Panc1 (cell line): ENCODE measurements around the gene NCKAP5. TPM values are rescaled to one million over a fixed set of nuclear protein-coding genes. Genes with fewer than 3 reads are reported as not detected.

Experiments used
- ATAC-seq: fragments of 200-7000 bp; cut with Tn5 transposase; 2 replicates; pipeline ENCODE4 v1.9.1; 2020; ENCODE audit warnings: mild to moderate bottlenecking, moderate library complexity
- BruUV-seq: library from RNA; stranded (reverse); fragments of 400-500 nt; replicated peaks from 2 replicates; lab custom pipeline; 2021; lab: Mats Ljungman, UMichigan
- CTCF ChIA-PET: fragments of 300-600 bp; sonication (Branson Sonifier 250); formaldehyde crosslinking; loops from one replicate; lab custom pipeline; 2022; ENCODE audit warnings: antibody characterized with exemption; lab: Charles Lee
- POLR2A ChIA-PET: fragments of 300-600 bp; sonication (Branson Sonifier 250); formaldehyde crosslinking; loops from one replicate; lab custom pipeline; 2022; ENCODE audit warnings: antibody characterized with exemption; lab: Charles Lee
- DNase-seq: peaks from one replicate; pipeline ENCODE4 v3.0.0-alpha.2; 2010; ENCODE audit warnings: low read depth, low spot score
- H3K27ac ChIP-seq: 2 replicates; pipeline ENCODE4 v1.5.1; 2011; ENCODE audit warnings: mild to moderate bottlenecking, low read length, inconsistent platforms
- H3K27me3 ChIP-seq: fragments of 200-500 bp; sonication (Bioruptor generic); 2 replicates; pipeline ENCODE4 v1.6.0; 2014; ENCODE audit warnings: low read length, inconsistent platforms; ENCODE audit not compliant: control insufficient read depth, insufficient read depth
- H3K36me3 ChIP-seq: fragments of 200-500 bp; sonication (Bioruptor generic); 2 replicates; pipeline ENCODE4 v1.5.1; 2014; ENCODE audit warnings: inconsistent platforms, mild to moderate bottlenecking, low read length, moderate library complexity; ENCODE audit not compliant: control insufficient read depth, insufficient read depth
- H3K4me1 ChIP-seq: 2 replicates; pipeline ENCODE4 v1.5.1; 2011; ENCODE audit warnings: inconsistent platforms, mild to moderate bottlenecking, low read length, moderate library complexity; ENCODE audit not compliant: control insufficient read depth, insufficient read depth
- H3K4me3 ChIP-seq, 2 experiments: 2 replicates each; pipeline ENCODE4 v1.5.1; 2011 to 2012; ENCODE audit warnings: low read depth in 2 of 2, low read length in 2 of 2, mild to moderate bottlenecking in 2 of 2, inconsistent platforms in 1 of 2, moderate library complexity in 1 of 2
- H3K9me3 ChIP-seq: fragments of 200-500 bp; sonication (Bioruptor generic); 2 replicates; pipeline ENCODE4 v1.5.1; 2014; ENCODE audit warnings: low read depth, mild to moderate bottlenecking, inconsistent platforms, low read length, moderate library complexity; ENCODE audit not compliant: control insufficient read depth, insufficient read depth
- POLR2AphosphoS5 ChIP-seq: IDR thresholded peaks from 2 replicates; pipeline ENCODE4 v1.6.1; 2012; ENCODE audit warnings: mild to moderate bottlenecking, low read depth, low read length, moderate library complexity
- SIN3A ChIP-seq: IDR thresholded peaks from 2 replicates; pipeline ENCODE4 v1.6.1; 2012; ENCODE audit warnings: low read depth, mild to moderate bottlenecking, low read length, moderate library complexity, borderline replicate concordance; ENCODE audit not compliant: insufficient read depth
- TCF7L2 ChIP-seq: IDR thresholded peaks from 2 replicates; pipeline ENCODE4 v1.6.1; 2011; ENCODE audit warnings: mild to moderate bottlenecking, low read depth, low read length, inconsistent platforms
- in situ Hi-C: cut with HindIII; loops from 2 replicates; pipeline ENCODE4 v1.10.0; 2016; ENCODE audit warnings: low sequenced_read_pairs, low pct_unique_long_range_greater_than_20kb
- intact Hi-C: fragments of 100-400 bp; cut with micrococcal nuclease; formaldehyde crosslinking; loops from one replicate; pipeline ENCODE4 v1.10.0; 2022; ENCODE audit not compliant: unreplicated experiment
- total RNA-seq: library from RNA; stranded (reverse); gene quantifications from one replicate; pipeline ENCODE4 v1.2.1, GENCODE V29; 2021; ENCODE audit not compliant: unreplicated experiment
- TF ChIP-seq, protein P1 (sequence below): fragments of 450-650 bp; IDR thresholded peaks from 2 replicates; pipeline ENCODE4 v1.5.1; 2017; ENCODE audit warnings: mild to moderate bottlenecking
- TF ChIP-seq, protein P2 (sequence below), 2 experiments: IDR thresholded peaks; 2 replicates each; pipeline ENCODE4 v1.6.1; 2011 to 2012; ENCODE audit warnings: low read depth in 2 of 2, control low read depth in 1 of 2, low read length in 1 of 2, mild to moderate bottlenecking in 1 of 2, moderate library complexity in 1 of 2; ENCODE audit not compliant: insufficient read depth in 1 of 2

Gene NCKAP5
- total RNA-seq, 1 experiment from 2014 or later = 0.10 TPM

DNA sequence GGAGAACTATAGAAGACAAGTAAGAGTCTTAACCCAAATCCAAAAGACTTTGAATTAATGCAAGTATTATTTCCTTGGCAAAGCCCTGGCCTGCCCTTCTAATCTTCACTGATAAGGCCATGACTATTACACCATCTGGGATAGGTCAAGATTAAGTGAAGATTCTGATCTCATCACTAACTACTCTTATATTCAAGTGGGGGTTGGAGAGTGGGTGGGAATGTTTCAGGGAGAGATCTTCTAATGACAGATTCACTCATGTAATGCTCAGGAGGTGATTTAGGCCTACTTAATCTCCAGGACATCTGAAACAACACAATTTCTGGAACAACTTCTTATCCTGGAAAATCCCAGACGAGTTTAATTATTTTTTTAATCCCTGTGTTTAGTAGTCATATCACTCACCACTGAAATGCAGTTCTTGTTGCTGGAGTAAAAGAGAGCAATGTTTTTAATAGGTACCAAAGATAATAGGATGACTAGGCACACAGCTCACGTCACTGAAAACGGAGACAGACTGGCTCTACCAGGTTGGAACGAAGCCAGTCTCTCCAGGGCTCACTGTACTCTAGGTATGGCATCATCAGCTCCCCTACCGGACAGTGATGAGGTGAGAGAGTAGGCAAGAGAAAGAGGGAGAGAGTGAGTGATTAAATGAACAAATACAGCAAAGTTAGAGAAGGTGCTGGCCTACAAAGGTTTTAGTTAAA lies 133.1 kb downstream of the NCKAP5 start:
- DNase-seq = no peak
- H3K4me1 ChIP-seq = no peaks in the 10 kb centered on the region
- ChIA-PET POLR2A (no interaction called here), CTCF (no interaction called here)
- TF ChIP-seq SIN3A (no peak), POLR2AphosphoS5 (no peak), TCF7L2 (no peak)
- TF ChIP-seq, protein P1, sequence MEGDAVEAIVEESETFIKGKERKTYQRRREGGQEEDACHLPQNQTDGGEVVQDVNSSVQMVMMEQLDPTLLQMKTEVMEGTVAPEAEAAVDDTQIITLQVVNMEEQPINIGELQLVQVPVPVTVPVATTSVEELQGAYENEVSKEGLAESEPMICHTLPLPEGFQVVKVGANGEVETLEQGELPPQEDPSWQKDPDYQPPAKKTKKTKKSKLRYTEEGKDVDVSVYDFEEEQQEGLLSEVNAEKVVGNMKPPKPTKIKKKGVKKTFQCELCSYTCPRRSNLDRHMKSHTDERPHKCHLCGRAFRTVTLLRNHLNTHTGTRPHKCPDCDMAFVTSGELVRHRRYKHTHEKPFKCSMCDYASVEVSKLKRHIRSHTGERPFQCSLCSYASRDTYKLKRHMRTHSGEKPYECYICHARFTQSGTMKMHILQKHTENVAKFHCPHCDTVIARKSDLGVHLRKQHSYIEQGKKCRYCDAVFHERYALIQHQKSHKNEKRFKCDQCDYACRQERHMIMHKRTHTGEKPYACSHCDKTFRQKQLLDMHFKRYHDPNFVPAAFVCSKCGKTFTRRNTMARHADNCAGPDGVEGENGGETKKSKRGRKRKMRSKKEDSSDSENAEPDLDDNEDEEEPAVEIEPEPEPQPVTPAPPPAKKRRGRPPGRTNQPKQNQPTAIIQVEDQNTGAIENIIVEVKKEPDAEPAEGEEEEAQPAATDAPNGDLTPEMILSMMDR = no peak
- TF ChIP-seq, protein P2, sequence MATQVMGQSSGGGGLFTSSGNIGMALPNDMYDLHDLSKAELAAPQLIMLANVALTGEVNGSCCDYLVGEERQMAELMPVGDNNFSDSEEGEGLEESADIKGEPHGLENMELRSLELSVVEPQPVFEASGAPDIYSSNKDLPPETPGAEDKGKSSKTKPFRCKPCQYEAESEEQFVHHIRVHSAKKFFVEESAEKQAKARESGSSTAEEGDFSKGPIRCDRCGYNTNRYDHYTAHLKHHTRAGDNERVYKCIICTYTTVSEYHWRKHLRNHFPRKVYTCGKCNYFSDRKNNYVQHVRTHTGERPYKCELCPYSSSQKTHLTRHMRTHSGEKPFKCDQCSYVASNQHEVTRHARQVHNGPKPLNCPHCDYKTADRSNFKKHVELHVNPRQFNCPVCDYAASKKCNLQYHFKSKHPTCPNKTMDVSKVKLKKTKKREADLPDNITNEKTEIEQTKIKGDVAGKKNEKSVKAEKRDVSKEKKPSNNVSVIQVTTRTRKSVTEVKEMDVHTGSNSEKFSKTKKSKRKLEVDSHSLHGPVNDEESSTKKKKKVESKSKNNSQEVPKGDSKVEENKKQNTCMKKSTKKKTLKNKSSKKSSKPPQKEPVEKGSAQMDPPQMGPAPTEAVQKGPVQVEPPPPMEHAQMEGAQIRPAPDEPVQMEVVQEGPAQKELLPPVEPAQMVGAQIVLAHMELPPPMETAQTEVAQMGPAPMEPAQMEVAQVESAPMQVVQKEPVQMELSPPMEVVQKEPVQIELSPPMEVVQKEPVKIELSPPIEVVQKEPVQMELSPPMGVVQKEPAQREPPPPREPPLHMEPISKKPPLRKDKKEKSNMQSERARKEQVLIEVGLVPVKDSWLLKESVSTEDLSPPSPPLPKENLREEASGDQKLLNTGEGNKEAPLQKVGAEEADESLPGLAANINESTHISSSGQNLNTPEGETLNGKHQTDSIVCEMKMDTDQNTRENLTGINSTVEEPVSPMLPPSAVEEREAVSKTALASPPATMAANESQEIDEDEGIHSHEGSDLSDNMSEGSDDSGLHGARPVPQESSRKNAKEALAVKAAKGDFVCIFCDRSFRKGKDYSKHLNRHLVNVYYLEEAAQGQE (IDR thresholded peaks at IDR 0.05; ENCODE audit: insufficient read depth in 1 of 2, low read depth in 2 of 2, low read length in 1 of 2) = no peak
- H3K9me3 ChIP-seq = no peaks in the 10 kb centered on the region
- no peaks in the 10 kb centered on the region for H3K36me3 ChIP-seq
- no peak overlapping the region for H3K4me3 ChIP-seq
- ATAC-seq = no peak
- no peak overlapping the region for H3K27ac ChIP-seq
- BruUV-seq = no TSS peak
- no peaks in the 10 kb centered on the region for H3K27me3 ChIP-seq
- in situ Hi-C loops = no loop called here
- intact Hi-C loops = no loop called here

DNA sequence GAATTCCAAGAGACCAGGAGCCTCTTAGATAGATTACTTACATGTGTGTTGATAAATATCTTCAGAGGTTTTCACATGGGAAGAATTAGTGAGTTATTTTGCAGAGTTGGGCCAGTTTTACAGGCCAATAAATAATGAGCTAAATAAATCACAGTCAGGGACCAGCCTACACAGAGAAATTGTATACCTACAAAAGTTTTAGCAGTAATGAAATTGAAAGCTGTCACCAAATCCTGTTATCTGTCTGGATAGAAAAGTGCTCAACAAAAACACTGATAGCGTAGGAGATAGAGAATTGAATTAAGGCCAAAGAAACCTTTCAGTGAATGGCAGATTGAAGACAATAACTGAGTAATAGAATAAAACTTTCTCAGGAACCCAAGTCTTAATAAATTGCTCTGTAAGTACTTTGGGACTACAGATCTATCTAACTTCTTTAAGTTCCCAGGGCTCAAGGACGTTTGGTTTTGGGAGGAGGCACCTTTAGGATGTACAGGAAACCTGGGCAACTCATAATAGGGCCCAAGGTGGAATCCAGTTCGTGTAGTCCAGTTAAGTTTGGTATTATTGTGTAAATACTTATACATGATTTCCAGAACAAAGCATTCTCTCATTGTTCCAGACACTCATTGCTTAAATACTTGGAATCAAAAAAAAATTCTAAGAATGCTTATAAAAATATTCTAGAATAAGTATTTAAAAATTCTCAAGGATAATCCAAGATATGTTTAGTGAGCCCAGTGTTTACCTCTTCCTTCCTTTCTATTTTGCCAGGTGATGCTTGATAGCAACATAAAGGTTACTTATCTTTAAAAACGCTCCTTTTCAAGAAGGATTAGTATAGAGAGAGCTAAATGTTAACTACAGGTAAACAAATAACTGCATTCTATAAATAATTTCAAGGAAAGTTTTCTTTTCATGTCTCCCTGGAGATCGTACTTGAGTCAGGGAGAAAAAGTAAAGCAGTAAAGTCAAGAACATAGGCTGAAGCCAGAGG lies 134.5 kb downstream of the NCKAP5 start:
- intact Hi-C loops (no loop called here), in situ Hi-C loops (no loop called here)

More for the DNA sequence above, 134.5 kb downstream of the NCKAP5 start:
- Histone ChIP-seq H3K4me1 (no peaks in the 10 kb centered on the region), H3K27ac (no peak overlapping the region), H3K36me3 (no peaks in the 10 kb centered on the region), H3K9me3 (no peaks in the 10 kb centered on the region), H3K4me3 (no peak overlapping the region), H3K27me3 (no peaks in the 10 kb centered on the region)
- TF ChIP-seq POLR2AphosphoS5 = no peak
- TF ChIP-seq, protein P1 = no peak
- no peak for TF ChIP-seq TCF7L2
- no peak for TF ChIP-seq SIN3A
- TF ChIP-seq, protein P2 (IDR thresholded peaks at IDR 0.05; ENCODE audit: insufficient read depth in 1 of 2, low read depth in 2 of 2, low read length in 1 of 2) = no peak
- DNase-seq = no peak
- BruUV-seq = no TSS peak
- POLR2A ChIA-PET = no interaction called here
- ATAC-seq = no peak
- CTCF ChIA-PET = no interaction called here
